GM19035 (cell line): ENCODE measurements around the gene GOLGA3.
"Not testable (repeated sequence)": the region's sequence is repeated elsewhere in the genome, so short reads cannot be mapped to it uniquely, and the experiment has no call there.

Experiments used
- ATAC-seq: cut with Tn5 transposase; IDR thresholded peaks from one replicate; pipeline ENCODE4 v1.9.1; 2021; ENCODE audit not compliant: unreplicated experiment

The GOLGA3 gene

DNA sequence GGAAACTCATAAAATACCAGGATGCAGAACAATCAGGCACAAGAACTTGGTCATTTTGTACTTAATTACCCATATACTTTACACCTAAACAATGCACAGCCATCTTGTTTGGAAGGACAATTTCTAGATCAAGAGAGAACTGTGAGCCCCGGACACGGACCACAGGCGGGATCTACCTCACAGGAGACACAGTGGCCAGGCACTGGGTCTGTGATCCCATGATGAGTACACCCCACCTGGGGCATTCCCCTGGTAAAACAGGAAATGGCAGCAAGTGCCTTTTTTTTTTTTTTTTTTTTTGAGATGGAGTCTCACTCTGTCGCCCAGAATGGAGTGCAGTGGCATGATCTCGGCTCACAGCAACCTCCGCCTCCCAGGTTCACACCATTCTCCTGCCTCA lies 15.2 kb downstream of the GOLGA3 start:
- no peak for ATAC-seq

DNA sequence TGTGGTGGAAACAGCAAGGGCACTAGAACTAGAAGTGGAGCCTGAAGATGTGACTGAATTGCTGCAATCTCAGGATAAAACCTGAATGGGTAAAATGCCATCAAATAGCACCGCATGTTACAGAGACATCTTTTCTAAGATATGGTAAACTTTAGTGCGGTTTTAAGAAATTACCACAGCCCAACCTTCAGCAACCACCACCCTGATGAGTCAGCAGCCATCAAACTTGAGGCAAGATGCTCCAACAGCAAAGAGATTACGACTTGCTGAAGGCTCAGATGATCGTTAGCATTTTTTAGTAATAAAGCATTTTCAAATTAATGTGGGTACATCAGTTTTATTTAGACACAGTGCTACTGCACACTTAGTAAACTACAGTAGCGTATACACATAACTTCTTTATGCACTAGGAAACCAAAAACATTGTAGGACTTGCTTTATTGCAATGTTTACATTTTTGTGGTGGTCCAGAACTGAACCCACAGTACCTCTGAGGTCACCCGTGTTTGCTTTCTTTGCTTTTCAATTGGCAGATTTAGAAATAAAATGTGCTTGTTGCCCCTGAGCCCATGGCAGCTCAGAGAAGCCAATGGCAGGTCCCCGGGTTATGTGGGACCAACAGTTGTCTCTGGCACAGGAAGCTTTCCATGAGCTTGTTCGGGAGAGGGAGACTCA lies 15.9 kb downstream of the GOLGA3 start:
- ATAC-seq: no peak

DNA sequence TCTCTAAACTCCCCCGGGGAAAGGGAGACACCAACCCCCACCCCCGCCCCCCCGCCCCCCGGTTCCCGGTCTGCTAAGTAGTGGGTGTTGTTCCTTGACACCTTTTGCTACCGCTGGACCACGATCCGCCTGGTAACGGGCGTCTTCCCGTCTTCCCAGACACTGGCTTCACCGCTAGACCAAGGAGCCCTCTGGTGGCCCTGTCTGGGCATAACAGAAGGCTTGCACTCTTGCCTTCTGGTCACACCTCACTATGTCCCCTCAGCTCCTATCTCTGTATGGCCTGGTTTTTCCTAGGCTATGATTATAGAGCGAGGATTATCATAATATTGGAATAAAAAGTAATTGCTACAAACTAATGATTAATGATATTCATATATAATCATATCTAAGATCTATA lies 19.3 kb downstream of the GOLGA3 start:
- ATAC-seq: not testable (repeated sequence)

DNA sequence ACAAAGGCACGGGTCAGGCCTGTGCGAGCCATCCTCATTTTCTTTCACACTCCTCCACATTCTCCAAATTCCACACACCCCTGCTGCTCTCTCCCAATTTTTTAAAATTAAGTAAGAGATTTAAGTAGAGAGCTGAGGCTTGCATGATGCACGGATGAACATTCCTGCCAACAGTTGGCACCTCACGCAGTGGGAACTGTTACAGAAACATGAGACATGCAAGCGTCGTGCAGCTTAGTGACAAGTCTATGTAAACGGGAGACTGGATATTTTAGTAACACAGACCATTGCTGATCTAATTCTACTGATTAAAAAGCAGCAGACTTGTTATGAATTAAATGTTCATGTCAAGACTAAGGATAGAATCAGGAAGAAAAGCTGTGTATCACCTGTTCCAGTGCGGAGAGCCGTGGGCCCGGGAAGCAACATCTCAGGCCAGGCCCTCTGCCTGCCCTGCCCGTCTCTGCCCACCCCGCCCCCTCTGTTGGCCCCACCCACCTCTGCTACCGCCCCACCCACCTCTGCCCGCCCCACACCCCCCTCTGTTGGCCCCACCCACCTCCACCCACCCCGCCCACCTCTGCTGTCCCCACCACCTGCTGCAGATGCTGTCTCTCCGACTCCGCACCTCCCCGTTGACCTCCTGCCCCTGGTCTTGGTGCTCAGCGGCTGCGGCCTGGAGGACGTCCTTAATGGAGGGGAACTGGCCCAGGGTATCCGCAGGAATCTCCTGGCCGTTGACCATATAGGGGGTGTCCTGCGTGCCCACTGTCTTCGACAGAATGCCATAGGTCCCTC lies 21.2 kb downstream of the GOLGA3 start:
- ATAC-seq: no peak

DNA sequence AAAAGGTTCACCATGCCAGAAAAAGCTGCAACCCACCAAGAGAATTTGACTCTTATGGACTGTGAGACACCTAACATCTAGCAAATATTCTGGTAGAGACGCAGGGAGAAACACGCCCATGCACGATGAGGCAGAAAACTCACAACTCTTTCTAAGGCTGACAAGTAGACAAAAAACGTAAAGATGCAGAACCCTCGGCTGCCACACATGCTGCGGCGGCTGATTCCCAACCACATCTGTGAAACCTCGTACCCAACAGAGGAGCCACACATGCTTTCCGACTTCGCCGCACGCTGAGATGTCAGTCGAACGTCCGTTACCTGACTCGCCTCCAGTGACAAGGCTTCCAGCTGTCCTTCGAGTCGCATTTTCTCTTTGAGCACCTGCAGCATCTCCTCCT lies 21.8 kb downstream of the GOLGA3 start:
- no peak for ATAC-seq

DNA sequence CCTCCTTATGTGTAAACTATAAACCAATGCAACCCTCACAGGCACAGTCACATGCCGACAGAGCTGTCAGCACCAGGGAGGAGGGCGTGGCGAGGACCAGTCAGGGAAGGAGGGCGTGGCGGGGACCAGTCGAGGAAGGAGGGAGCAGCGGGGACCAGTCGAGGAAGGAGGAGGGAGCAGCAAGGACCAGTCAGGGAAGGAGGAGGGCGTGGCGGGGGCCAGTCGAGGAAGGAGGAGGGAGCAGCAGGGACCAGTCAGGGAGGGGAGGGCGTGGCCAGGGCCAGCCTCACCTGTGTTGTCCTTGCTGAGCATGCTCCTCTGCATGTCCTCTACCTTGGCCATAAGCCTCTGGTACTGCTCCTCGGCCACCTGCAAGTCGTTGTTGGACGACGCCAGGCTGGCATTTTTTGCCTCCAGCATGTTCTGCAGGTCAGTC lies 24.2 kb downstream of the GOLGA3 start:
- no peak for ATAC-seq

DNA sequence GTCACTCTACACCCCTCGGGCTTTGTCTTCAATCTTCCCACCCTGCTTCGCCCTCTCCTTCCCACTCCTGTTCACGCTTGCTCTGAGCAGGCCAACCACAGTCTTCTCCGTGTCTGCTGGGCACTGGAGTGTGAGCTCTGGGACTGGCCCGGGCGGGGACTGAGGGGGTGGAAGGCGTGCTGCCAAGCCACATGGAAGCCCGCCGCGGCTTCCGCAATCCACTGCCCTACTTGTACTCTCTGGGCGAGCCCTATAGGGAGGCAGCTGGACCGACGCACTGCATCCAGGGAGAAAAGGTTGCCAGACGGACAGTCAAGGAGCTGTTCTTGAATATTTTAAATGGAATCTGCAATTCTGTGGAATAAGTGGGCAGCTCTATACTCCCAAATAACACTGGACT lies 24.8 kb downstream of the GOLGA3 start:
- ATAC-seq: no peak

DNA sequence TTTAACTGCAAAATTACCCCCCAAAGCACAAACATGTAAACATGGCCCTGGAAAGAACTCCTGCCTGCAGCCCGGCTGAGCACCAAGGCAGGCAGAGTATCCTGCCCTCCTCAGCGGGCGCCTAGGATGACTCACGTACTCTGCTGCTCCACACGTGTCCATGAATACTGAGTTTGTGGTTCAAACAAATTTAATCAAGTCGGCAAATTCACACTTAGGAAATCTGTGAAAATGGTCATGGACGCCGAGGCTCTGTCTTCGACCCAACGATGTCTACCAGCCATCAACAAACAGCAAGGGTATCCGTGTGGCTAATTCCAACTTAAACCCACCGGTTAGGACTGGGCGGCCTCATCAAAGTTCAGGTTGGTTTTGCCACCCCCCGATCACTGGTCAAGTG lies 25.5 kb downstream of the GOLGA3 start:
- no peak for ATAC-seq

DNA sequence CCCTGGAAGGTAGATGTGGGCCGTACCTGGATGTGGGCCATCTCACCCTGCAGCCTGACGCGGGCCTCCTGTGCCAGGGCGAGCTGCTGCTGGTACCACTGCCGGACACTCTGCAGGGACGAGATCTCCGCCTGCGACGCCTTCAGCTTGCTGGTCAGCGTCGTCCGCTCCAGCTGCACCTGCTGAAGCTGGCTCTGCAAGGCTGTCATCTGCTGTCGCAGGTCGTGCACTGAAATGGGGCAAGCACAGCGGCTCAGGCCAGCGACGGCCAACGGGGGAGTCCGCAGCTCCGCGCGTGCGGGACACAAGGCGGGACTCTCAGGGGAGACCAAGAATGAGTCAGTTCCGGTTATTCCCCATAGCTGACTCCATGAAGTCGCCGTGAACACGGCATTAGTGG lies 26.9 kb downstream of the GOLGA3 start:
- no peak for ATAC-seq

DNA sequence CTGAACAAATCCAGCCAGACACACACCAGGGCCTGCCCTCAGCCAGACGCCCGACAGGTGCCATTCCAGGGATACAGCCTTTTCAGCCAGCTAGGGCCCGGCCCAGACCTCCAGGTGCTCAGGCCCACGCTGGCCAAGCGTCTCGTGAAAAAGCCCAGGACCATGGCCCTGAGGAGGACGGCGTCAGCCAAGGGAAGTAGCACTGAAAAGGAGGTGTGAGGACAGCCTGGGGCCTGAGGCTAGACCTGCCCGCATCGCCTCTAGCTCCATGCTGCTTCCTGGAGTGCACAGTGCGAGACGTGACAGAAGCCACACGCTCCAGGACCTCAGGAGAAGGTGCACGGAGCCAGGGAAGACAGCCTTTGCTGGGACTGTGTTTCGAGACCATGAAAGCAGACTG lies 29.8 kb downstream of the GOLGA3 start:
- no peak for ATAC-seq

DNA sequence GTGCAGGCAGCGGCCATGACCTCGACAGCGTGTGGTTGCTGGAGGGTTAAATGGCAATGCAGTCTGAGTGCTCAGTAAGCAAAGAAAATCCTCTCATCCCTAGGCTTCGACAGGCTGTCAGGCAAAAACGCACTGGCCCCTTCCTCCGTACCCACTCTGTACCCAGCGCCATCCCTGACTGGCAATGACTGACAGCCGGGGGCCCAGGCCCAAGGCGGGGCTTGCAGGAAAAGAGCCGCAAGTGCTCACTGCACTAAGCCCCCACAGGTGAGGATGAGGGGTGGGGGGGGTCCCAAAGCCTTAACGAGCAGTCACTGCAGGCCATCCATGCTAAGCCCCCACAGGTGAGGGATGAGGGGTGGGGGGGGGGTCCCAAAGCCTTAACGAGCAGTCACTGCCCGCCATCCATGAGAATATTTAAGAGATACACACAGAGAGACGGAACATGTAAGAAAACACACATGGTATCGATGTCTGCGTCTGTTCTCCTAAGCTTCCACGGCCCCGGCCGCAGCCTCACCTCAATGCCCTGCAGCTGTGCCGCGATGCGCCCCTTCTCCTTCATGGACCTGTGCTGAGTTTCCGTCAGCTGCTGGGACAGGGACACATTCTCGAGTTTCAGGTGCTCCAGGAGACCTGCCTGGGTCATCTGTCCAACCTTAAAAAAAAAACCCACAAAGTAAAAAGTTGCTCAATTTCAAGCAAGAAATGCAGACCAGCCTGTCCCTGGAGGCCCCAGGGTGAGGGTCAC lies 30.7 kb downstream of the GOLGA3 start:
- no peak for ATAC-seq

DNA sequence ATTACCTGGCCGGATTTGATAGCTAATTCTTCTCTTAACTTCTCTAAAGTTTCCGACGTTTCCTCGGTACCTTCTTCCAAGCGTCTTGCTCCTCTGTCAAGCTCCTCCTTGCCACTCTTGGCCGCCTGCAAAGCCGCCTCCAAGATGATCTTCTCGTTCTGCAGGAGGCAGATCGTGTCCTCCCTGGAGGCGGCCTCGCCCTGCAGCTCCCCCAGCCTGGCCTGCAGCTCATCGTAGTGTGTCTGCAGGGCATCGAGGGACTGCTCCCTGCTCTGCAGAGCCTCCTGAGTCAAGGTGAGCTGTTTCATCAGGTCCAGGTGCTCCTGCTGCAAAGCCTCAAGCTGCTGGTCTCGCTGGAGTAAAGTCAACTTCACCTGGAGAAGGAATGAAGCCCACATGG lies 32.8 kb downstream of the GOLGA3 start:
- no peak for ATAC-seq

DNA sequence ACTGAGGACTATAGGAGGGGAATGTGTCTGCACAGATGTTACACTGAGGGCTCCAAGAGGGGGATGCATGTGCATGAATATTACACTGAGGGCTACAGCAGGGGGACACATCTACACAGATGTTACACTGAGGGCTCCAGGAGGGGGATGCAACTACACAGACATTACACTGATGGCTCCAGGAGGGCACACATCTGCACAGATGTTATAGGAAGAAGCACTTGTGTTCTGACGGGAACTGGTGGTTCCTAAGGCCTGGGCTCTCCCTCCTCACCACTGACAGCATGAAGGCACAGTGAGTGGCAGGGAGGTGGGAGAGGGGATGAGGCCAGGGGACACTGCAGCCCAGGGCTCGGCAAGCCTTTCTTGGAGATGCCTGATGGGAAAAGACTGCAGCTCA lies 36.7 kb downstream of the GOLGA3 start:
- ATAC-seq: not testable (repeated sequence)

DNA sequence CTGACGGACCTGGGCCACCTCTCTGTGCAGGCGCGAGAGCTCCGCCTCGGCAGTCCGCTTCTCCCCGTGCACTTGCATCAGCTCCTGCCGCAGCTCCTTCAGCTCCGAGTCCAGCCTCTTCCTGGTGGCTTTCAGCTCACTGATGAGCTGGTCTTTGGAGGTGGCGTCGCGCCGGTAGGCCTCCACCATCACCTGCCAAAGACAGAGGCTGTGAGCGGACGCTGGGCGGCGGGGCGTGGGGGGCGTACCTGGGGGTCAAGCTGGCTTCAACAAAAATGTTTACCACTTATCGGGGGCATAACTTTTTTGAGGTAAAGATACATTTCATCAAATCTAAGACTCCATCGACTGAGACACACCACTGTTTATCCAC lies 39.6 kb downstream of the GOLGA3 start:
- ATAC-seq: no peak

DNA sequence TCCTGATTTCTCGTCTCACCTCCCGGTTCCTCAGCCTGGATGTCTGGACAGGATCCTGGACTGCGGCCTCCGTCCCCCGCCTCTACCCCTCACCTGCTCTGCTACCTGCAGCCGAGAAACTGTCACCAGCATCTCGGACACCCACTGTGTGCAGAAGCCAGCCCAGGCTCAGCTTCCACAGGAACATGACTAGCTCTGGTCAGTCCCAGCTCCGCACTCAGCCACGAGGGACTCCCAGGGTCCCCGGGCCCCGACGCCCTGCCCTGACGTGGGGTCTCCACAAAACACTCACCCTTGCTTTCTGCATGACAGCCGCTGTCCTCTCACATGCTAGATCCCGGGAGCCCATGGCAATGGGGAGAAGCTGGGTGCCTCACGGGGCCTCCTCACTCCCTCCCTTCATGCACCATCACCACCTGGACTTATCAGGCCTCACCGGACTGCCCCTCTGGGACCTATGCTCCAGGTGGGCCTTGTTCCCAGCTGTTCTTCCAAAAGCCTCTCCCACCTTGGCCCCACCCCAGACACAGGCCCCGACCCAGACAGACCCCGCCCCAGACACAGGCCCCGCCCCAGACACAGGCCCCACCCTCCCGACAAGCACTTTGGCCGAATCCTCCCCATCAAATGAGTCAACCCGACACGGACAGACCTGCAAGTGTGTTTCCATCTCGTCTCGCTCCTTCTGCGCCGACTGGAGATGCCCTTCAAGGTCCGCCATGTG lies 40.1 kb downstream of the GOLGA3 start:
- no peak for ATAC-seq

DNA sequence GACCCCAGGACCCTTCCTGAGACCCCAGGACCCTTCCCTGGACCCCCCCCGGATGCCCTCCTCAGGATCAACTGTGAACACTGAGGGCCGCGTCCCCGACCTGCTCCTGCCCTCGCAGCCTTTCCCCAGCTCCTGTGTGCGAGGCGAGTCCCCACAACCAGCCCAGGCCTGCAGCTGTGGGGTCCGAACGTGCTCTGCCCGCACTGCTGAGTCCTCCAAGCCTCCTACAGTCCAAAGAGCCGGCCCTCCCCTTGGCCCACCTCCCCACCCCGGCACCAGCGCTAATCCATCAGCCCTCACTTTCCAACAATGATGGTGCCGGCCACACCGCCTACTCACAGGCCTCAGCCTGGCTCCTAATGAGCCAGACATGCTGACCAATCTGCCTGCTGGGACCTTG lies 40.8 kb downstream of the GOLGA3 start:
- no peak for ATAC-seq

DNA sequence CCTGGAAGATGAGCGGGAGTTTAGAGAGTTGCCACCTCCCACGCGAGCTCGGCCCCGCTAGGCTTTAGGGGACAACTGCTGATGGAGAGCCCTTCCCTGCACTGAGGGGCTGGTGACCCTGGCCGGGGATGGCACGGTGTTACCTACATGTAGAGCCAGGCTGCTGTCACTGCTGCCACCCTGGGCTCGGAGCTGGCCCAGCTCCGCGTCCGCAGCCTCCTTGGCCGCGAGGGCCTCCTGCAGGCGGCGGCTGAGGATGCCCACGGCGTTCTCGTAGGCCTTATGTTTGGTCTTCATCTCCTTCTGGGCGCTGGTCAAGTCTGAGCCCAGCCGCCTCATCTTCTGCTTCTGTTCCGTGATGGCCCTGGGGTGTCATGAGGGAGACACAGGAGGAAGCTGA lies 42.5 kb downstream of the GOLGA3 start:
- ATAC-seq: no peak

DNA sequence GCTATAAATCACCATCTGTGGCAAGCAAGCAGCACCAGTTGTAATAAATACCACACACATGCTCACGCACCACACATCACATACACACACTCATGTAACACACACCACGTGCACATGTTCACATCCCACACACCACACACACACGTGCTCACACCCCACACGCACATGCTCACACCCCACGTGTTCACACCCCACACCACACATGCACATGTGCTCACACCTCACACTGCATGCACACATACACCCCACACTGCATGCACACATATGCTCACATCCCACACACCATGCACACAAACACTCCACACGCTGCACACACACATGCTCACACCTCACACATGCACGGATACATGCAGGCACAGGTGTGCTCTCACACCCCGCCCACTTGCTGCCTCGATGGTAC lies 44.1 kb downstream of the GOLGA3 start:
- ATAC-seq: no peak

DNA sequence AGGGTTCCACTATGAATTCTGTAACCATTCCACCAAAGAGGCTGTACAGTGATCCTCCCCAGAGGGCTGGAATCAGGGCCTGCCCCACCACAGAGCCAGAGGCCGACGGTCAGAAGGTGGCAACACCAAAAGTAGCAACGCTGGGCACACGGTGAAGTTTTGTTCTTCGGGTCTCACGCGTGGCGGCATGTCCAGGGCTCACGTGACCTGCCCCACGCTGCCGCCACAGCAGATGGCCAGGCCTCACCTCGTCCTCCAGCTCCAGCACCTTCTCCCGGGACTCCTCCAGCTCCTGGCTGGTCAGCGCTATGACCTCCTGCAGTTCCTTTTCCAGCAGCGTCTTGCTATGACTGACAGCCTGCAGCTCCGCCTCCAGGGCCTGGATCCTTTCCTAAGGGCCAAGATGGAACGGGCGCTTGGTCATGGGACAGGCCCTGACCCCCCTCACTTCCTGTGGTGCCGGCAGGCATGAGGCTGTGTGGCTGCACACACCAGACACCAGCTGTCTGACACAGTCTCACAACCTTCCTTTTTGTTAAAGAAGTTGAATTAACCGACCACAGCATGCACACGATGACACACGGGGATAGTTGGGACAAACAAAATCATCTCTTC lies 44.6 kb downstream of the GOLGA3 start:
- no peak for ATAC-seq

DNA sequence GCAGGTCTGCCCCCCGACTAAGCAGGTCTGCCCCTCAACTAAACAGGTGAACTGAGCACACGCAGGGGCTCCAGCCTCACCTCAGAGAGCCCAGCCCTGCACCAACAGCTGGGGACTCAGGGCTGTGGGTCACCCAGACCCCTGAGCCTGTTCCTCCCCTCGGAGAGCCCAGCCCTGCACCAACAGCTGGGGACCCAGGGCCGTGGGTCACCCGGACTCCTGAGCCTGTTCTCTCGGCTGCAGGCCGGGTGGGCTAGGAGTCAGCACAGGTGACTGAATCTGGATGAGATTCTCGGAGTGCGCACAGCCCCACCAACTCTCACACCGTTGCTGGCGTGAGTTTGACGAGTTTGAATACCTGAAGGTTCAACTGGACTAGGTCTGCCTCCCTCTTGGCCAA lies 46.7 kb downstream of the GOLGA3 start:
- ATAC-seq: no peak

DNA sequence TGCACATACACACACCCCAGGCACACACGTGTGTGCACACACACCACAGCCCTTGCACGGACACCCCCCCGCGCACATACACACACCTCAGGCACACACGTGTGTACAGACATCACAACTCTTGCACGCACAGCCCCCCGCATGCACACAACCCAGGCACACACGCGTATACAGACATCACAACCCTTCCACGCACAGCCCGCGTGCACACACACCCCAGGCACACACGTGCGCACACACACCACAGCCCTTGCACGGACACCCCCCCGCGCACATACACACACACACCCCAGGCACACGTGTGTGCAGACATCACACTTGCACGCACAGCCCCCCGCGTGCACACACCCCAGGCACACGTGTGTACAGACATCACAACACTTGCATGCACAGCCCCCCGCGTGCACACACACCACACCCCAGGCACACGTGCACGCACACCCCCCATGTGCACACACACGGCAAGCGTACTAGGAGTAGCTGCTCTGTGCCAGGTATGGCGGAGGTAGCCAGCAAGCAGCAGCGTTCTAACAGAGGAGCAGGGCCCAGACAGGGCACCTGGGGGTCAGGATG lies 48.8 kb downstream of the GOLGA3 start:
- ATAC-seq: no peak
